A549 (cell line): Measurements from ENCODE around the gene SCG5. TPM values are rescaled to one million over a fixed set of nuclear protein-coding genes. Genes with fewer than 3 reads are reported as not detected.
A peak's percentile ranks its signal among the peaks of the same experiment; 100 is the strongest.

Experiments used
- ATAC-seq, 2 experiments: fragments of 200-7000 bp in 1 of 2; fragments of >200 bp in 1 of 2; cut with Nextera tagmentation in 1 of 2; cut with Tn5 transposase in 1 of 2; 3 replicates each; pipeline versions ENCODE4 v1.8.0 to v1.9.1; 2018 to 2020; ENCODE audit warnings: mild to moderate bottlenecking in 1 of 2, moderate library complexity in 1 of 2
- CTCF ChIA-PET: fragments of 300-600 bp; sonication (Branson Sonifier 250); formaldehyde crosslinking; extraction: SDS; loops from one replicate; lab custom pipeline; 2021; ENCODE audit warnings: antibody characterized with exemption, inconsistent platforms; lab: Yijun Ruan, JAX
- POLR2A ChIA-PET: fragments of 350-600 bp; formaldehyde crosslinking; extraction: SDS; loops from one replicate; lab custom pipeline; 2021; ENCODE audit warnings: antibody characterized with exemption, inconsistent platforms; lab: Yijun Ruan, JAX
- DNase-seq, 2 experiments: peaks; one replicate each; pipeline versions ENCODE4 v3.0.0 to v3.0.0-alpha.2; 2011 to 2016; ENCODE audit warnings: low read depth in 1 of 2, low spot score in 1 of 2
- FAIRE-seq: peaks from 2 replicates; lab custom pipeline; 2011; peaks lifted over from hg19 to GRCh38; lab: Jason Lieb, UNC
- H3K27ac ChIP-seq, 2 experiments: fragments of >200 bp; sonication (Bioruptor Twin); formaldehyde crosslinking; 3 replicates each; pipeline ENCODE4 v1.5.1; 2016 to 2017
- H3K4me1 ChIP-seq: fragments of >200 bp; sonication (Bioruptor Twin); formaldehyde crosslinking; 3 replicates; pipeline ENCODE4 v1.6.1; 2016
- H3K4me2 ChIP-seq: fragments of >200 bp; sonication (Bioruptor Twin); formaldehyde crosslinking; 3 replicates; pipeline ENCODE4 v1.6.1; 2016
- H3K4me3 ChIP-seq: fragments of >200 bp; sonication (Bioruptor Twin); formaldehyde crosslinking; 3 replicates; pipeline ENCODE4 v1.5.1; 2016
- H3K9me3 ChIP-seq: fragments of >200 bp; sonication (Bioruptor Twin); formaldehyde crosslinking; 3 replicates; pipeline ENCODE4 v1.6.1; 2016
- BHLHE40 ChIP-seq: IDR thresholded peaks from 2 replicates; pipeline ENCODE4 v1.6.1; 2012; ENCODE audit warnings: low read depth, low read length, inconsistent platforms
- CEBPB ChIP-seq, 2 experiments: fragments of >200 bp in 1 of 2; sonication (Bioruptor Twin) in 1 of 2; formaldehyde crosslinking in 1 of 2; IDR thresholded peaks; 2 replicates each; pipeline ENCODE4 v1.6.1; 2012 to 2016
- CHD4 ChIP-seq: fragments of 200-600 bp; sonication (generic); IDR thresholded peaks from 2 replicates; pipeline ENCODE4 v1.6.1; 2016; ENCODE audit warnings: antibody characterized with exemption, mild to moderate bottlenecking, borderline replicate concordance
- EHF ChIP-seq: fragments of 250-450 bp; sonication (Bioruptor Pico); IDR thresholded peaks from 2 replicates; pipeline ENCODE4 v1.5.0; 2020; ENCODE audit warnings: mild to moderate bottlenecking
- EHMT2 ChIP-seq: fragments of 200-600 bp; sonication (generic); IDR thresholded peaks from 2 replicates; pipeline ENCODE4 v1.6.1; 2016; ENCODE audit warnings: antibody characterized with exemption, low read depth, mild to moderate bottlenecking, moderate library complexity
- ELK1 ChIP-seq: fragments of 150-350 bp; IDR thresholded peaks from 2 replicates; pipeline ENCODE4 v1.6.1; 2014; ENCODE audit warnings: low read depth, mild to moderate bottlenecking, low read length
- EP300 ChIP-seq, 2 experiments: fragments of >200 bp; sonication (Bioruptor Twin); formaldehyde crosslinking; IDR thresholded peaks; 2 replicates in 1 of 2; 3 replicates in 1 of 2; pipeline ENCODE4 v1.6.1; 2016 to 2017
- FOSL2 ChIP-seq, 2 experiments: fragments of 450-650 bp in 1 of 2; fragments of >200 bp in 1 of 2; sonication (Bioruptor Twin) in 1 of 2; formaldehyde crosslinking; IDR thresholded peaks; 2 replicates each; pipeline versions ENCODE4 v1.5.0 to v1.6.1; 2016 to 2020; ENCODE audit warnings: mild to moderate bottlenecking in 1 of 2, moderate library complexity in 1 of 2
- FOXS1 ChIP-seq: fragments of 250-450 bp; sonication (Bioruptor Pico); IDR thresholded peaks from 2 replicates; pipeline ENCODE4 v1.5.0; 2020; ENCODE audit warnings: mild to moderate bottlenecking, moderate library complexity
- JUN ChIP-seq, 2 experiments: fragments of >200 bp; sonication (Bioruptor Twin); formaldehyde crosslinking; IDR thresholded peaks; 2 replicates in 1 of 2; 3 replicates in 1 of 2; pipeline ENCODE4 v1.6.1; 2016 to 2017
- KDM1A ChIP-seq: fragments of 200-600 bp; sonication (generic); IDR thresholded peaks from 2 replicates; pipeline ENCODE4 v1.6.1; 2016; ENCODE audit warnings: low read depth, mild to moderate bottlenecking
- MAZ ChIP-seq: fragments of 150-350 bp; IDR thresholded peaks from 2 replicates; pipeline ENCODE4 v1.6.1; 2014; ENCODE audit warnings: antibody characterized with exemption, low read depth, low read length, borderline replicate concordance
- NPAS2 ChIP-seq: fragments of 250-450 bp; sonication (Bioruptor Pico); IDR thresholded peaks from 2 replicates; pipeline ENCODE4 v1.8.0; 2022; ENCODE audit warnings: mild to moderate bottlenecking, moderate library complexity, borderline replicate concordance
- PHF8 ChIP-seq: fragments of 200-600 bp; sonication (generic); IDR thresholded peaks from 2 replicates; pipeline ENCODE4 v1.6.1; 2016; ENCODE audit warnings: low read depth, mild to moderate bottlenecking, antibody characterized with exemption, moderate library complexity, borderline replicate concordance
- POLR2AphosphoS2 ChIP-seq: conservative IDR thresholded peaks from 2 replicates; pipeline ENCODE4 v1.6.1; 2012; ENCODE audit warnings: low read length, improper control_type of control experiment, inconsistent platforms
- RAD21 ChIP-seq, 2 experiments: fragments of >200 bp in 1 of 2; sonication (Bioruptor Twin) in 1 of 2; formaldehyde crosslinking in 1 of 2; IDR thresholded peaks in 1 of 2; conservative IDR thresholded peaks in 1 of 2; 2 replicates in 1 of 2; 3 replicates in 1 of 2; pipeline ENCODE4 v1.6.1; 2012 to 2018; ENCODE audit warnings: inconsistent platforms in 1 of 2
- RARB ChIP-seq: fragments of 250-450 bp; sonication (Bioruptor Pico); IDR thresholded peaks from 2 replicates; pipeline ENCODE4 v1.8.0; 2021; ENCODE audit warnings: mild to moderate bottlenecking, moderate library complexity
- SMC3 ChIP-seq: fragments of >200 bp; sonication (Bioruptor Twin); formaldehyde crosslinking; IDR thresholded peaks from 3 replicates; pipeline ENCODE4 v1.6.1; 2018; ENCODE audit warnings: inconsistent platforms
- SREBF2 ChIP-seq: fragments of 450-650 bp; IDR thresholded peaks from 2 replicates; pipeline ENCODE4 v1.6.1; 2014; ENCODE audit warnings: mild to moderate bottlenecking, moderate library complexity
- TFCP2L1 ChIP-seq: fragments of 250-450 bp; sonication (Bioruptor Pico); IDR thresholded peaks from 2 replicates; pipeline ENCODE4 v1.5.0; 2021; ENCODE audit warnings: mild to moderate bottlenecking
- TP53 ChIP-seq: fragments of 250-450 bp; sonication (Bioruptor Pico); IDR thresholded peaks from 2 replicates; pipeline ENCODE4 v1.5.0; 2021; ENCODE audit warnings: mild to moderate bottlenecking, moderate library complexity
- USF2 ChIP-seq: fragments of 450-650 bp; IDR thresholded peaks from 2 replicates; pipeline ENCODE4 v1.6.1; 2014; ENCODE audit warnings: antibody characterized with exemption
- ZC3H11A ChIP-seq: fragments of 450-650 bp; IDR thresholded peaks from 2 replicates; pipeline ENCODE4 v1.6.1; 2014; ENCODE audit warnings: antibody characterized with exemption, mild to moderate bottlenecking
- ZFP36 ChIP-seq: fragments of 450-650 bp; IDR thresholded peaks from 2 replicates; pipeline ENCODE4 v1.6.1; 2014; ENCODE audit warnings: borderline replicate concordance; ENCODE audit not compliant: partially characterized antibody
- ZSCAN20 ChIP-seq: fragments of 250-450 bp; sonication (Bioruptor Pico); IDR thresholded peaks from 2 replicates; pipeline ENCODE4 v1.8.0; 2022; ENCODE audit warnings: mild to moderate bottlenecking, moderate library complexity
- WGBS: methylation state at CpG from one replicate; pipeline ENCODE4 v1.1.6; 2017; ENCODE audit errors: missing lambda C conversion rate; 5-methylcytosine and 5-hydroxymethylcytosine counted together
- polyA plus RNA-seq, 4 experiments: library from polyadenylated mRNA; depleted of rRNA in 3 of 4; stranded (reverse); fragments of >200 nt; fragmentation: RNase III in 1 of 4; extraction: RNeasy Plus Mini Kit Qiagen cat#74134 plus additional on column Dnase treatment in 1 of 4; gene quantifications; 2 replicates in 3 of 4; 3 replicates in 1 of 4; pipeline ENCODE4 v1.2.3, GENCODE V29; 2011 to 2017
- TF ChIP-seq, protein P1 (sequence below): fragments of 250-450 bp; sonication (Bioruptor Pico); IDR thresholded peaks from 2 replicates; pipeline ENCODE4 v1.5.0; 2021; ENCODE audit warnings: mild to moderate bottlenecking, moderate library complexity, borderline replicate concordance
- TF ChIP-seq, protein P2 (sequence below): fragments of >200 bp; sonication (Bioruptor Twin); formaldehyde crosslinking; IDR thresholded peaks from 3 replicates; pipeline ENCODE4 v1.5.1; 2016
- TF ChIP-seq, protein P3 (sequence below): fragments of 250-450 bp; sonication (Bioruptor Pico); IDR thresholded peaks from 2 replicates; pipeline ENCODE4 v1.5.0; 2020; ENCODE audit warnings: low read depth, mild to moderate bottlenecking, moderate library complexity
- TF ChIP-seq, protein P4 (sequence below): IDR thresholded peaks from 2 replicates; pipeline ENCODE4 v1.6.1; 2012; ENCODE audit warnings: low read depth, borderline replicate concordance

The SCG5 gene
- polyA plus RNA-seq, 2 of the 4 experiments (the other 2 are of a cell fraction) = 1.4 to 9.4 TPM

GRCh38 chr15:32704395-32704981, 63.0 kb downstream of the SCG5 start:
- no peak for TF ChIP-seq ZFP36
- TF ChIP-seq EP300 (IDR thresholded peaks at IDR 0.05) = no peak
- no peak for TF ChIP-seq FOXS1
- no peak for TF ChIP-seq MAZ
- TF ChIP-seq BHLHE40 = no peak
- TF ChIP-seq CHD4 = no peak
- TF ChIP-seq EHMT2 = no peak
- TF ChIP-seq CEBPB (IDR thresholded peaks at IDR 0.05) = no peak
- TF ChIP-seq ZSCAN20 = no peak
- TF ChIP-seq RARB (CRISPR knock-in tag) = no peak
- TF ChIP-seq RAD21 (conservative IDR thresholded peaks at IDR 0.05 in 1 of 2, IDR thresholded peaks at IDR 0.05 in 1 of 2) = no peak
- no peak for TF ChIP-seq ELK1
- TF ChIP-seq, protein P1, sequence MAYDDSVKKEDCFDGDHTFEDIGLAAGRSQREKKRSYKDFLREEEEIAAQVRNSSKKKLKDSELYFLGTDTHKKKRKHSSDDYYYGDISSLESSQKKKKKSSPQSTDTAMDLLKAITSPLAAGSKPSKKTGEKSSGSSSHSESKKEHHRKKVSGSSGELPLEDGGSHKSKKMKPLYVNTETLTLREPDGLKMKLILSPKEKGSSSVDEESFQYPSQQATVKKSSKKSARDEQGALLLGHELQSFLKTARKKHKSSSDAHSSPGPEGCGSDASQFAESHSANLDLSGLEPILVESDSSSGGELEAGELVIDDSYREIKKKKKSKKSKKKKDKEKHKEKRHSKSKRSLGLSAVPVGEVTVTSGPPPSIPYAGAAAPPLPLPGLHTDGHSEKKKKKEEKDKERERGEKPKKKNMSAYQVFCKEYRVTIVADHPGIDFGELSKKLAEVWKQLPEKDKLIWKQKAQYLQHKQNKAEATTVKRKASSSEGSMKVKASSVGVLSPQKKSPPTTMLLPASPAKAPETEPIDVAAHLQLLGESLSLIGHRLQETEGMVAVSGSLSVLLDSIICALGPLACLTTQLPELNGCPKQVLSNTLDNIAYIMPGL = no peak
- TF ChIP-seq, protein P2, sequence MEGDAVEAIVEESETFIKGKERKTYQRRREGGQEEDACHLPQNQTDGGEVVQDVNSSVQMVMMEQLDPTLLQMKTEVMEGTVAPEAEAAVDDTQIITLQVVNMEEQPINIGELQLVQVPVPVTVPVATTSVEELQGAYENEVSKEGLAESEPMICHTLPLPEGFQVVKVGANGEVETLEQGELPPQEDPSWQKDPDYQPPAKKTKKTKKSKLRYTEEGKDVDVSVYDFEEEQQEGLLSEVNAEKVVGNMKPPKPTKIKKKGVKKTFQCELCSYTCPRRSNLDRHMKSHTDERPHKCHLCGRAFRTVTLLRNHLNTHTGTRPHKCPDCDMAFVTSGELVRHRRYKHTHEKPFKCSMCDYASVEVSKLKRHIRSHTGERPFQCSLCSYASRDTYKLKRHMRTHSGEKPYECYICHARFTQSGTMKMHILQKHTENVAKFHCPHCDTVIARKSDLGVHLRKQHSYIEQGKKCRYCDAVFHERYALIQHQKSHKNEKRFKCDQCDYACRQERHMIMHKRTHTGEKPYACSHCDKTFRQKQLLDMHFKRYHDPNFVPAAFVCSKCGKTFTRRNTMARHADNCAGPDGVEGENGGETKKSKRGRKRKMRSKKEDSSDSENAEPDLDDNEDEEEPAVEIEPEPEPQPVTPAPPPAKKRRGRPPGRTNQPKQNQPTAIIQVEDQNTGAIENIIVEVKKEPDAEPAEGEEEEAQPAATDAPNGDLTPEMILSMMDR = no peak
- TF ChIP-seq TFCP2L1 (CRISPR knock-in tag) = no peak
- TF ChIP-seq PHF8 = no peak
- no peak for TF ChIP-seq ZC3H11A
- H3K9me3 ChIP-seq = no peaks in the 10 kb centered on the region
- POLR2A ChIA-PET = no interaction called here
- H3K4me1 ChIP-seq = peaks cover 6% of the 10 kb centered on the region
- no peak overlapping the region for H3K4me3 ChIP-seq
- no peak for ATAC-seq
- FAIRE-seq = no peak
- no peak for DNase-seq
- CTCF ChIA-PET = interaction anchor here (0.6 to 1.7 kb wide), 3 partner anchors 9 to 28 kb away, joined by 3 to 6 read pairs (median 4); no protein-coding TSS in a partner anchor
- H3K27ac ChIP-seq = no peak overlapping the region
- WGBS = 89% methylated on average over 8 of the region's 8 CpGs
- H3K4me2 ChIP-seq = no peak overlapping the region

DNA sequence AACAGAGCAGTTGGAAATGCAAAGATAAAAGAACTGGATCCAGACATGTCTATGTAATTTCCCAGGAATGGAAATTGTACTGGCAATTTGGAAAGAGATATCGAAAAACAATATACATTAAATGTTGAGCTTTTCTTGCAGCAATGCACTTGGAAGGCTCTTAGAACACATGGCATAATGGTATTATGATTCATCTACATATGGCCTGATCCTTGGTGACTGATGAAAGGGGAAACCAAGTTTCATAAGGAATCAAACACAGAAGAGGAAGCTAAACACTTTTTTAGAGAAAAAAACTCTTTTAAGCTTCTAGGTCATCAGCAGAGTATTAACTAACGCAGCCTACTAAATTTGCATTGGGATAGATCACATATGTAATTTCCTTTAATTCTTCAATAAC, 63.9 kb downstream of the SCG5 start:
- FAIRE-seq = no peak
- ChIA-PET CTCF (interaction anchor here (0.8 to 1.4 kb wide), 3 partner anchors 10 to 251 kb away, joined by 3 to 4 read pairs (median 3); no protein-coding TSS in a partner anchor), POLR2A (no interaction called here)

DNA sequence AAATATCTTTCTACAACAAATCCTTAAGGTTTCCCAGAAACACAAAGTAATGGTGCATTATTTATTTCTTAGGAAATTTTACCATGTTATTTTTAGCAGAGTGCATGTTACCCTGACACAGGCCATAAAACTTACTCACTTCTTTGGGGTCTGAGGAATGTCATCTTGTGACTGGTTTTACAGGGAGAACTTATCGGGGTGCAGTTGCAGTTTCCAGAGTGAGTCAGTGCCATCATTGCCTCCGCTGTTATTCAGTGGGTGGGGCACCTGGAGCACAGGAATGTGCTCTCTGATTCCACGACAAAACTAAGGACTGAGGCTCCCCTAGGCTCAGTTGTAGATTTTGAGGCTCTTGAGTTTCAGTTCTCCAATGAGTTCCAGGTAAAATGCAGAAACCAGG, 65.2 kb downstream of the SCG5 start:
- WGBS = 64% methylated on average over 3 of the region's 3 CpGs
- ATAC-seq = no peak
- Histone ChIP-seq H3K4me1 (peaks cover 9% of the 10 kb centered on the region), H3K4me2 (no peak overlapping the region), H3K4me3 (no peak overlapping the region), H3K27ac (no peak overlapping the region), H3K9me3 (no peaks in the 10 kb centered on the region)
- POLR2A ChIA-PET = no interaction called here
- CTCF ChIA-PET = interaction anchor here (1.1 to 1.2 kb wide), 3 partner anchors 20 to 57 kb away, joined by 3 to 6 read pairs (median 4); no protein-coding TSS in a partner anchor
- no peak for DNase-seq
- FAIRE-seq = no peak
- TF ChIP-seq NPAS2 (CRISPR knock-in tag) (no peak), TP53 (CRISPR knock-in tag) (no peak), KDM1A (no peak), JUN (IDR thresholded peaks at IDR 0.05) (no peak), SMC3 (no peak), EP300 (IDR thresholded peaks at IDR 0.05) (no peak), USF2 (no peak), SREBF2 (no peak), POLR2AphosphoS2 (no peak)
- TF ChIP-seq, protein P3, sequence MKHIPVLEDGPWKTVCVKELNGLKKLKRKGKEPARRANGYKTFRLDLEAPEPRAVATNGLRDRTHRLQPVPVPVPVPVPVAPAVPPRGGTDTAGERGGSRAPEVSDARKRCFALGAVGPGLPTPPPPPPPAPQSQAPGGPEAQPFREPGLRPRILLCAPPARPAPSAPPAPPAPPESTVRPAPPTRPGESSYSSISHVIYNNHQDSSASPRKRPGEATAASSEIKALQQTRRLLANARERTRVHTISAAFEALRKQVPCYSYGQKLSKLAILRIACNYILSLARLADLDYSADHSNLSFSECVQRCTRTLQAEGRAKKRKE = no peak
- TF ChIP-seq, protein P4, sequence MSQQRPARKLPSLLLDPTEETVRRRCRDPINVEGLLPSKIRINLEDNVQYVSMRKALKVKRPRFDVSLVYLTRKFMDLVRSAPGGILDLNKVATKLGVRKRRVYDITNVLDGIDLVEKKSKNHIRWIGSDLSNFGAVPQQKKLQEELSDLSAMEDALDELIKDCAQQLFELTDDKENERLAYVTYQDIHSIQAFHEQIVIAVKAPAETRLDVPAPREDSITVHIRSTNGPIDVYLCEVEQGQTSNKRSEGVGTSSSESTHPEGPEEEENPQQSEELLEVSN = no peak

More for the DNA sequence above, 63.9 kb downstream of the SCG5 start:
- WGBS = 89% methylated on average over 2 of the region's 2 CpGs
- Histone ChIP-seq H3K4me2 (no peak overlapping the region), H3K4me1 (peaks cover 9% of the 10 kb centered on the region), H3K9me3 (no peaks in the 10 kb centered on the region), H3K4me3 (no peak overlapping the region), H3K27ac (no peak overlapping the region)
- ATAC-seq (no peak), DNase-seq (no peak)
- no peak for TF ChIP-seq EHF (CRISPR knock-in tag)
- TF ChIP-seq FOSL2 (IDR thresholded peaks at IDR 0.05) = no peak
- TF ChIP-seq FOSL2 (CRISPR knock-in tag; IDR thresholded peaks at IDR 0.05) = peak; percentile 68
